ENCODE results near the gene ZNF675.
"Not testable (repeated sequence)": the region's sequence is repeated elsewhere in the genome, so short reads cannot be mapped to it uniquely, and the experiment has no call there.

ZNF675 gene

GRCh38 chr19:23686621-23687423 is at the start of gene ZNF675:
Gene ZNF675, minus strand, starts transcription at chr19:23687212. Its CDS starts 179 bp downstream, at chr19:23687033.
- DNase-seq (ENCODE audit: low spot score): peak; percentile 94

DNA sequence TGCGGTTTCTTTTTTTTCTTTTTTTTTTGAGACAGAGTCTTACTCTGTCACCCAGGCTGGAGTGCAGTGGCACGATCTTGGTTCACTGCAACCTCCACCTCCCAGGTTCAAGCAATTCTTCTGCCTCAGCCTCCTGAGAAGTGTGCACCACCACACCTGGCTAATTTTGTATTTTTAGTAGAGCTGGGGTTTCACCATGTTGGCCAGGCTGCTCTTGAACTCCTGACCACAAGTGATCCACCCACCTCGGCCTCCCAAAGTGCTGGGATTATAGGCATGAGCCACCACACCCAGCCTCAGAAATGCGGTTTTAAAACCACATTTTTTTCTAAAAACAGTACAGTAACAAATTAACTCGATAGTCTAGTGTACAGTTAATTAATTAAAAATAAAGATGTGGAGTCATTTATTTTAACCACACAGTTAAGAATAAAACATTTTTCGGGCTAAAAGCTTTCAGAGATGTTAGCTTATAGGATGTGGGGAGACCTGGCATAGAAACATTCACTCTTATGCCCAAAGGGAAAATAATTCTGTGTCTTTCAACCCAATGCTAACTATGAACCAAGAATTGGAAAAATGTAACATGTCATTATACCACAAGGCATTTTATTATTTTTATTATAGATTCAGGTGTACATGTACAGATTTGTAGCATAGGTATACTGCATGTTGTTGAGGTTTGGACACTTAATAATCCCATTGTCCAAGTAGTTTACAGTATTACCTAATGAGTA is 43.9 kb upstream of the ZNF675 start:
- DNase-seq (ENCODE audit: low spot score): not testable (repeated sequence)

- DNase-seq (ENCODE audit: low spot score): not testable (repeated sequence)
Measured at GRCh38 chr19:23724161-23724560, 37.1 kb upstream of the ZNF675 start.

DNA sequence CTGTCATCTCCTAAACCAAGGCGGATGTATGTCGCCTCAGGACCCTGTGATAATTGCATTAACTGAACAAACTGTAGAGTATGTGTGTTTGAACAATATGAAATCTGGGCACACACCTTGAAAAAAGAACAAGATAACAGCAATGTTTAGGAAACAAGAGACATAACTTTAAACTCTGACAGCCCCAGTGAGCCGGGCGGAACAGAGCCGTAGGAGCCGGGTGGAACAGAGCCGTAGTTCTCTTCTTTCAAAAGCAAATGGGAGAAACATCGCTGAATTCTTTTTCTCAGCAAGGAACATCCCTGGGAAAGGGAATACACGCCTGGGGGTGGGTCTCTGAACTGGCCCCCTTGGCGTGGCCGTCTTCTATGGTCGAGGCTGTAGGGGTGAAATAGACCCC is 31.8 kb upstream of the ZNF675 start:
- no peak for DNase-seq (ENCODE audit: low spot score)

- DNase-seq (ENCODE audit: low spot score): no peak
Measured at GRCh38 chr19:23716792-23717191, 29.8 kb upstream of the ZNF675 start.

- DNase-seq (ENCODE audit: low spot score): no peak
Measured at GRCh38 chr19:23709347-23709746, 22.3 kb upstream of the ZNF675 start.

- no peak for DNase-seq (ENCODE audit: low spot score)
Measured at GRCh38 chr19:23706657-23707056, 19.6 kb upstream of the ZNF675 start.

GRCh38 chr19:23699521-23699860 is 12.5 kb upstream of the ZNF675 start:
- DNase-seq (ENCODE audit: low spot score): peak; percentile 9

DNA sequence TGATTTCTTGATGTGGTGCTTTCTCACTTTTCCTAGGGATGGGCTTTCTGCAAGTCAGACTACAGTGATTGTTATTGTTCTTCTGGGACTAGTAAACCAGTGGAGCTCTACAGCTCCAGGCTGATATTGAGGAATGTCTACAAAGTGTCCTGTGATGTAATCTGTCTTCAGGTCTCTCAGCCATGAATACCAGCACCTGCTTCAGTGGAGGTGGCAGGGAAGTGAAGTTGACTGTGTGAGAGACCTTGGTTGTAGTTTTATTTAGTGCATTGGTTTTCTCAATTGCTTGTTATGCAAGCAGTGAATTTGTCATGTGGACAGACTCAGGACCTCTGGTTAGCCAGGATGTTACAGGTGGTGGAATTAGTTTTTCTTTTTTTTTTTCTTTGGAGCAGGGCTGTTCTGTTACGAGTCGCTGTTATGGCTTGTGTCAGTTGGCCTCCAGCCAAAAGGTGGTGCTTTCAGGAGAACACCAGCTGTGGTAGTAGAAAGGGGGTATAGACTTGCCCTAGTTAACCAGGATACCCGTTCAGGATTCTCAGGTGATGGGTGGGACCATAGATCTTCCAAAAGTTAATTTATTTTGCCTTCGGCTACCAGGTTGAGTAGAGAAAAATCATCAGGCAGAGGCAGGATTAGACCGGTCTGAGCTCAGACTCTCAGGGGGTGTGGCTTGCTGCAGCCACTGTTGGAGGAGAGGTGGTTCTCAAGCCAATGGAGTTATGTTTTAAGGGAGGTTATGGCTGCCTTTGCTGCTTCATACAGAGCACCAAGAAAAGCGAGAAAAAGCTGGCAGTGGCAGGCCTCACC is 11.9 kb upstream of the ZNF675 start:
- DNase-seq (ENCODE audit: low spot score): peak; percentile 47

GRCh38 chr19:23692937-23693336 is 5.9 kb upstream of the ZNF675 start:
- not testable (repeated sequence) for DNase-seq (ENCODE audit: low spot score)

- no peak for DNase-seq (ENCODE audit: low spot score)
Measured at GRCh38 chr19:23673132-23673531, 13.9 kb downstream of the ZNF675 start.

DNA sequence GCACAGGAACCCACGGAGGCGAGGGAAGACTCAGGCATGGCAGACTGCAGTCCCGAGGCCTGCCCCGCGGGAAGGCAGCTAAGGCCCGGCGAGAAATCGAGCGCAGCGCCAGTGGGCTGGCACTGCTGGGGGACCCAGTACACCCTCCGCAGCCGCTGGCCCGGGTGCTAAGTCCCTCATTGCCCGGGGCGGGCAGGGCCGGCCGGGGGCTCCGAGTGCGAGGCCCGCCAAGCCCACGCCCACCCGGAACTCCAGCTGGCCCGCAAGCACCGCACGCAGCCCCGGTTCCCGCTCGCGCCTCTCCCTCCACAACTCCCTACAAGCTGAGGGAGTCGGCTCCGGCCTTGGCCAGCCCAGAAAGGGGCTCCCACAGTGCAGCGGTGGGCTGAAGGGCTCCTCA is 18.4 kb downstream of the ZNF675 start:
- DNase-seq (ENCODE audit: low spot score): not testable (repeated sequence)

- DNase-seq (ENCODE audit: low spot score): no peak
Measured at GRCh38 chr19:23665651-23666410, 21.2 kb downstream of the ZNF675 start.

DNA sequence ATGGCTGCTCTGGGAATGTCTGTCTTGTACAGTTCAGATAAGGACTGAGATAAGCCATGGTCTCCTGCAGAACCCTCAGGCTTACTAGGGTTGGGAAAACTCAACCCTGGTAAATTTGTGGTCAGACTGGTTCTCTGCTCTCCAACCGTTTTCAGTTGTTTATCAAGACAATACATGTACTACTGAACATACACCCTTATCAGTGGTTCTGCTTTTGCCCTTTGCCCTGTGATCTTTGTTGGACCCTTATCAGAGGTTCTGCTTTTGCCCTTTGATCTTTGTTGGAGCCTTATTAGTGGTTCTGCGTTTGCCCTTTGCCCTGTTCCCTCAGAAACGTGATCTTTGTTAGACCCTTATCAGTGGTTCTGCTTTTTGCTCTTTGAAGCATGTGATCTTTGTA is 37.2 kb downstream of the ZNF675 start:
- DNase-seq (ENCODE audit: low spot score): not testable (repeated sequence)

Data from kidney tubule cell (primary cell).